AML-193 (cell line): ENCODE results near the gene TSHZ2.

Source experiments
- DNase-seq, 2 experiments: peaks; one replicate each; lab custom pipeline; 2025; lab: John Stamatoyannopoulos, UW

TSHZ2 gene

GRCh38 chr20:53068241-53068640 is 96.1 kb downstream of the TSHZ2 start:
- no peak for DNase-seq

GRCh38 chr20:53069132-53069531 is 97.0 kb downstream of the TSHZ2 start:
- no peak for DNase-seq

- DNase-seq: no peak
These were observed 98.1 kb downstream of the TSHZ2 start for GRCh38 chr20:53070224-53070623.

GRCh38 chr20:53070706-53071392 is 98.7 kb downstream of the TSHZ2 start:
- DNase-seq: no peak

- no peak for DNase-seq
These were observed 99.7 kb downstream of the TSHZ2 start for GRCh38 chr20:53071833-53072232.

GRCh38 chr20:53072923-53073579 is 100.9 kb downstream of the TSHZ2 start:
- no peak for DNase-seq

- no peak for DNase-seq
These were observed 101.7 kb downstream of the TSHZ2 start for GRCh38 chr20:53073636-53074415.

- DNase-seq: no peak
These were observed 102.7 kb downstream of the TSHZ2 start for GRCh38 chr20:53074811-53075314.

- no peak for DNase-seq
These were observed 104.5 kb downstream of the TSHZ2 start for GRCh38 chr20:53076668-53077067.

- no peak for DNase-seq
These were observed 105.4 kb downstream of the TSHZ2 start for GRCh38 chr20:53077373-53078205.

GRCh38 chr20:53078761-53079160 is 106.6 kb downstream of the TSHZ2 start:
- no peak for DNase-seq

GRCh38 chr20:53079261-53079691 is 107.1 kb downstream of the TSHZ2 start:
- no peak for DNase-seq

- no peak for DNase-seq
These were observed 107.9 kb downstream of the TSHZ2 start for GRCh38 chr20:53079828-53080686.

GRCh38 chr20:53080687-53080962 is 108.5 kb downstream of the TSHZ2 start:
- DNase-seq: no peak

GRCh38 chr20:53080969-53081871 is 109.1 kb downstream of the TSHZ2 start:
- no peak for DNase-seq

- DNase-seq: no peak
These were observed 110.0 kb downstream of the TSHZ2 start for GRCh38 chr20:53081916-53082863.

- DNase-seq: no peak
These were observed 111.3 kb downstream of the TSHZ2 start for GRCh38 chr20:53083411-53083810.

GRCh38 chr20:53084408-53084997 is 112.3 kb downstream of the TSHZ2 start:
- no peak for DNase-seq
